Heart left ventricle (tissue), 16 donors: ENCODE measurements around the gene APOBEC2. TPM values are rescaled to one million over a fixed set of nuclear protein-coding genes. Genes with fewer than 3 reads are reported as not detected.

ENCODE experiments used
- ATAC-seq, 4 donors: fragments of 200-7000 bp; cut with Tn5 transposase; one replicate each; pipeline ENCODE4 v1.9.1; 2020 to 2022; ENCODE audit warnings: moderate library complexity in 4 of 4, mild to moderate bottlenecking in 3 of 4, moderate number of reproducible peaks in 1 of 4
- DNase-seq, 5 donors: peaks; one replicate each; pipeline ENCODE4 v3.0.0-alpha.2; 2020
- H3K27ac ChIP-seq, 12 donors: fragments of 200-600 bp; sonication (generic) in 4 of 12; one replicate each; pipeline versions ENCODE4 v1.5.0 to v1.8.0; 2016 to 2022; ENCODE audit warnings: mild to moderate bottlenecking in 2 of 12
- H3K27me3 ChIP-seq, 9 donors: fragments of 200-600 bp; sonication (generic) in 2 of 9; one replicate each; pipeline versions ENCODE4 v1.5.1 to v1.8.0; 2016 to 2022; ENCODE audit warnings: mild to moderate bottlenecking in 3 of 9
- H3K36me3 ChIP-seq, 9 donors: fragments of 200-600 bp; sonication (generic) in 2 of 9; one replicate each; pipeline versions ENCODE4 v1.5.0 to v1.8.0; 2018 to 2022; ENCODE audit warnings: mild to moderate bottlenecking in 2 of 9
- H3K4me1 ChIP-seq, 12 donors: fragments of 200-600 bp; sonication (generic) in 4 of 12; one replicate each; pipeline versions ENCODE4 v1.5.0 to v1.8.0; 2016 to 2022; ENCODE audit warnings: mild to moderate bottlenecking in 3 of 12
- H3K4me3 ChIP-seq, 12 donors: fragments of 200-600 bp; sonication (generic) in 4 of 12; one replicate each; pipeline versions ENCODE4 v1.5.0 to v1.8.0; 2017 to 2022; ENCODE audit warnings: mild to moderate bottlenecking in 9 of 12, moderate library complexity in 4 of 12
- H3K9me3 ChIP-seq, 12 donors: fragments of 200-600 bp; sonication (generic) in 4 of 12; one replicate each; pipeline versions ENCODE4 v1.5.0 to v1.8.0; 2016 to 2022; ENCODE audit warnings: mild to moderate bottlenecking in 1 of 12
- POLR2A ChIP-seq, 2 donors: fragments of 450-650 bp; IDR thresholded peaks; one replicate each; pipeline ENCODE4 v1.6.1; 2017; ENCODE audit warnings: antibody characterized with exemption in 2 of 2, mild to moderate bottlenecking in 2 of 2, moderate library complexity in 2 of 2
- WGBS, 4 donors: extraction: QIAGEN DNeasy Blood & Tissue Kit in 2 of 4; methylation state at CpG; one replicate each; pipeline versions ENCODE4 v1.1.5 to v1.1.7; 2013 to 2018; 5-methylcytosine and 5-hydroxymethylcytosine counted together
- intact Hi-C, 10 donors: fragments of 100-400 bp; cut with DNase I; formaldehyde crosslinking; loops; one replicate each; pipeline versions ENCODE4 v1.11.1 to v1.14.2; 2022
- polyA plus RNA-seq, 2 donors: library from polyadenylated mRNA; stranded (reverse); fragments of 200-250 nt; gene quantifications; one replicate each; pipeline ENCODE4 v1.2.3, GENCODE V29; 2013
- total RNA-seq, 9 donors: library from RNA; depleted of rRNA in 2 of 9; stranded (reverse); fragments of >200 nt in 2 of 9; fragmentation: NEBNext Ultra II Directional in 3 of 9; extraction: Animal tissue kit (Norgen Biotek cat#: 25700) in 3 of 9; gene quantifications; one replicate each; pipeline versions ENCODE4 v1.1.0 to v1.2.4, GENCODE V29; 2016 to 2023
- TF ChIP-seq, protein P1 (sequence below), 12 donors: fragments of 200-600 bp; sonication (generic) in 4 of 12; IDR thresholded peaks; one replicate each; pipeline versions ENCODE4 v1.5.0 to v1.8.0; 2018 to 2022; ENCODE audit warnings: antibody characterized with exemption in 12 of 12, mild to moderate bottlenecking in 5 of 12
- donor health status: ischemic (EF 13 %, LVEDD 7.1; RV severe dilation, severe dysfunction).
- donor health status: healthy with polysubstance abuse.
- donor health status: DM: no; HTN: yes; CAD: no.
- donor health status: DM: no; HTN: no; CAD: no.
- donor health status: ischemic (EF 25% LVEDD 6.9; RV normal size, moderate dysfunction).
- donor health status: ischemic (EF 25% LVEDD 5.7; RV mildly dilated, moderate dysfunction).
- donor health status: healthy.
- donor health status: DM: yes; HTN: yes; CAD: no.
- donor health status: ischemic (EF 35%, LVEDD 5.7; RV mildly dilated, moderate dysfunction).
- donor health status: nonischemic (EF 11% LVEDD 7.7; RV severe dilation, severe dysfunction).
- donor health status: DM: yes; HTN: yes; CAD: no.
- donor health status: PGD.
- donor health status: ischemic (EF 29% LVEDD 5.4; RV normal size, mild dysfunction).
- donor health status: nonischemic (EF 23%, LVEDD 6.1; RV moderate dilation, normal function).

APOBEC2 gene
- total and polyA plus RNA-seq, 11 donors = 72.3 to 524 (median 237) TPM

DNA sequence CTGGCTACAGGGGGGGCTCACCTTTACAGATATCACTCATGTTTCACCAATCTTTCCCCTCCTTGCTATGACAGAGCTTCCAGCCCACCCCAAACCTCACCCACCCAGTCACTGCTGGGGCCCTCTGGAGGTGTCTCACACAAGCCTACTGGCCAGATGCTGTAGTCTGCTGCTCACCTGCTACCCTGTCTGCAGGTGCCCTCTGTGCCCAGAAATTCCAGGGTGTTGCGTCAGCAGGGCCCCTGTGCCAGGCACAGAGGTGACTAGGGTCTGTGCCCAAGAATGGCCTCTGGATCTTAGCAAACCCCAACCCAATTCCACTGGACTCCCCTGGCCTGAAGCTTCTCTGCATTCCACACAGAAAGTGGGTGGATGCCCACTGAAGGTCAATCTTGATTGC, 35.3 kb upstream of the APOBEC2 start:
- ATAC-seq (no peak), DNase-seq (no peak)
- no peaks in the 10 kb centered on the region for H3K36me3 ChIP-seq
- intact Hi-C loops = no loop called here
- no peak overlapping the region for H3K4me3 ChIP-seq
- 88 to 98% (median 94%) methylated on average over 1 of the region's 1 CpG for WGBS, 4 donors
- peaks cover 0 to 9% (median 0%) of the 10 kb centered on the region in 12 donors for H3K4me1 ChIP-seq
- no peaks in the 10 kb centered on the region for H3K27me3 ChIP-seq
- TF ChIP-seq POLR2A (IDR thresholded peaks at IDR 0.05) = no peak
- TF ChIP-seq, protein P1, sequence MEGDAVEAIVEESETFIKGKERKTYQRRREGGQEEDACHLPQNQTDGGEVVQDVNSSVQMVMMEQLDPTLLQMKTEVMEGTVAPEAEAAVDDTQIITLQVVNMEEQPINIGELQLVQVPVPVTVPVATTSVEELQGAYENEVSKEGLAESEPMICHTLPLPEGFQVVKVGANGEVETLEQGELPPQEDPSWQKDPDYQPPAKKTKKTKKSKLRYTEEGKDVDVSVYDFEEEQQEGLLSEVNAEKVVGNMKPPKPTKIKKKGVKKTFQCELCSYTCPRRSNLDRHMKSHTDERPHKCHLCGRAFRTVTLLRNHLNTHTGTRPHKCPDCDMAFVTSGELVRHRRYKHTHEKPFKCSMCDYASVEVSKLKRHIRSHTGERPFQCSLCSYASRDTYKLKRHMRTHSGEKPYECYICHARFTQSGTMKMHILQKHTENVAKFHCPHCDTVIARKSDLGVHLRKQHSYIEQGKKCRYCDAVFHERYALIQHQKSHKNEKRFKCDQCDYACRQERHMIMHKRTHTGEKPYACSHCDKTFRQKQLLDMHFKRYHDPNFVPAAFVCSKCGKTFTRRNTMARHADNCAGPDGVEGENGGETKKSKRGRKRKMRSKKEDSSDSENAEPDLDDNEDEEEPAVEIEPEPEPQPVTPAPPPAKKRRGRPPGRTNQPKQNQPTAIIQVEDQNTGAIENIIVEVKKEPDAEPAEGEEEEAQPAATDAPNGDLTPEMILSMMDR (IDR thresholded peaks at IDR 0.05) = no peak
- no peak overlapping the region for H3K27ac ChIP-seq
- H3K9me3 ChIP-seq = peaks cover 0 to 10% (median 0%) of the 10 kb centered on the region in 12 donors

DNA sequence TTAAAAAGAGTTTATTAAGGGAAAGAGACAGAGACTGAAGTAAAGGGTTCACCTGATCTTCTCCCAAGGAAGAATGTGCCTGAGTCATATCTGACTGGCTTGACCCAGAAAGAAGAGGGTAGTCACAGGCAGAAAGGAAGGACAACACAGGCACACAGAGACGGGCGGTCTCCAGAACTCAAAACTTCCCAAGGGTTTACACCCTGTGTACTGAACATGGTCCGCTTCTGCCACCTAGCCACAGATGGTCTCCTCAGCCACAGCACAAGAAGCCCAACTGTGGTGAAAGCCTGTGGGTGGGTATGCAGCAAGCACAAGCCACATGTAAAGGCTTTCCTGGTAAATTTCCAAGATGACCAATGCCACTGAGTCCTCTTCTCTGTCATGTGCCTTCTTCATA, 31.2 kb upstream of the APOBEC2 start:
- Histone ChIP-seq H3K4me1 (peaks cover 0 to 12% (median 1%) of the 10 kb centered on the region in 12 donors), H3K4me3 (no peak overlapping the region), H3K27ac (no peak overlapping the region), H3K9me3 (peaks cover 0 to 10% (median 0%) of the 10 kb centered on the region in 12 donors), H3K36me3 (no peaks in the 10 kb centered on the region), H3K27me3 (no peaks in the 10 kb centered on the region)
- ATAC-seq (peak; percentile 71 to 91 (median 78)), DNase-seq (peak in 2 of 5 donors; percentile 37 to 60)
- intact Hi-C loops = loop anchor here in 7 of 10 donors (2.0 to 10.0 kb wide), 9 partner anchors 125 to 1677 kb away; no protein-coding TSS in a partner anchor
- TF ChIP-seq POLR2A (IDR thresholded peaks at IDR 0.05) = no peak
- TF ChIP-seq, protein P1 (IDR thresholded peaks at IDR 0.05) = peak in 9 of 12 donors; percentile 16 to 52 (median 33)
- WGBS, 4 donors = 69 to 80% (median 75%) methylated on average over 3 of the region's 3 CpGs

DNA sequence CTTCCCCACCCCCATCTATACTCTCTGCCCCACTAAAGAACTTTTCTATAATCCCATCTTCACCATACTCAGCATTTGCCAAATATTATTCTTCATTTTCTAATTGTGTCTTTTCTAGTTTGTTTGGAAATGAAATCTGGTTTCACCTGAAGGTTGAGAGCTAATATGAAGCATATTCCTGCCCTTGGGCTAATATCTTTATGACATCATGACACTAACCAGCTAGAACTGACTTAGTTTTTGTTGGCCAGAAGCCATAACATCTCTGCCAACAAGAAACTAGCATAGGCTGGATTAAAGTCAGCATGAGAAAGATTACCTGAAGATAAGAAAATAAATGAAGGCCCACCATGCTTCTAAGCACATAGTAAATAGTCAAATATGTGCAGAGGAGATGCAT, 30.7 kb upstream of the APOBEC2 start:
- no peak for TF ChIP-seq POLR2A (IDR thresholded peaks at IDR 0.05)
- TF ChIP-seq, protein P1 (IDR thresholded peaks at IDR 0.05) = peak in 1 of 12 donors; percentile 4
- Histone ChIP-seq H3K4me3 (no peak overlapping the region), H3K9me3 (peaks cover 0 to 10% (median 0%) of the 10 kb centered on the region in 12 donors), H3K4me1 (peaks cover 0 to 17% (median 3%) of the 10 kb centered on the region in 12 donors), H3K27me3 (no peaks in the 10 kb centered on the region), H3K27ac (no peak overlapping the region), H3K36me3 (no peaks in the 10 kb centered on the region)
- intact Hi-C loops = loop anchor here in 7 of 10 donors (2.0 to 10.0 kb wide), 9 partner anchors 125 to 1677 kb away; no protein-coding TSS in a partner anchor
- DNase-seq (no peak), ATAC-seq (no peak)

DNA sequence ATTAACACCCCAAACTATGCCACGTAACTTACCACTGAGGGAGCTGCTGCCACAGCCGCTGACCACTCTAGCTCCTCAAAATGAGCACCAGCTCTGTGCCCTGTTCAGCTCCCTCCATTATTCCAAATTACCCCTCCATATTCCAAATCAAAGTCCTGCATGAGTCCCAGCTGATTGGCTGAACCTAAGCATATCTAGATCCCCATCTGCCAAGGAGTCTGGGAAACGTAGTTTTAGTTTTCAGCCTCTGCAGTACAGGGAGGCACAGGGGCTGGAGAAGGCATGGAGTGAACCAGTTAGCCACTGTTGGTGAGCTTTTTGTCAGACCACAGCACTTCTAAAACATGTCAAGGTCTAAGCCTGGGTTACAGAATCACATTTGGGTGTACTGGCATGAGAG, 29.9 kb upstream of the APOBEC2 start:
- H3K4me3 ChIP-seq = no peak overlapping the region
- no peak for DNase-seq
- intact Hi-C loops = loop anchor here in 7 of 10 donors (2.0 to 10.0 kb wide), 9 partner anchors 126 to 1678 kb away; no protein-coding TSS in a partner anchor
- WGBS, 4 donors = 91 to 97% (median 93%) methylated on average over 3 of the region's 3 CpGs
- no peak for TF ChIP-seq POLR2A (IDR thresholded peaks at IDR 0.05)
- TF ChIP-seq, protein P1 (IDR thresholded peaks at IDR 0.05) = no peak
- H3K4me1 ChIP-seq = peaks cover 0 to 25% (median 8%) of the 10 kb centered on the region in 12 donors
- peaks cover 0 to 10% (median 0%) of the 10 kb centered on the region in 12 donors for H3K9me3 ChIP-seq
- ATAC-seq = no peak
- H3K27ac ChIP-seq = no peak overlapping the region
- no peaks in the 10 kb centered on the region for H3K36me3 ChIP-seq
- H3K27me3 ChIP-seq = no peaks in the 10 kb centered on the region
